Keratinocyte (primary cell): ENCODE data around the gene BCO1. TPM values are rescaled to one million over a fixed set of nuclear protein-coding genes. Genes with fewer than 3 reads are reported as not detected.

Experiments used
- DNase-seq: peaks from one replicate; pipeline ENCODE4 v3.0.0-alpha.2; 2011; ENCODE audit warnings: low read depth, missing footprints, low spot score
- FAIRE-seq: peaks from 2 replicates; lab custom pipeline; 2011; peaks lifted over from hg19 to GRCh38; lab: Jason Lieb, UNC
- H2AFZ ChIP-seq: 2 replicates; pipeline ENCODE4 v1.6.0; 2012; ENCODE audit warnings: low read length, control low read depth, inconsistent platforms; ENCODE audit not compliant: control insufficient read depth
- H3K27ac ChIP-seq: 2 replicates; pipeline ENCODE4 v1.5.1; 2011; ENCODE audit warnings: low read length; ENCODE audit not compliant: control insufficient read depth, insufficient read depth
- H3K27me3 ChIP-seq: 3 replicates; pipeline ENCODE4 v1.6.0; 2011; ENCODE audit warnings: low read length; ENCODE audit not compliant: control insufficient read depth, insufficient read depth; ENCODE audit errors: extremely low read depth
- H3K36me3 ChIP-seq, 2 experiments: 2 replicates in 1 of 2; 3 replicates in 1 of 2; pipeline ENCODE4 v1.5.1; 2011; ENCODE audit warnings: low read length in 2 of 2, mild to moderate bottlenecking in 1 of 2; ENCODE audit not compliant: control insufficient read depth in 2 of 2, insufficient read depth in 2 of 2; ENCODE audit errors: extremely low read depth in 1 of 2
- H3K4me1 ChIP-seq: 3 replicates; pipeline ENCODE4 v1.5.1; 2011; ENCODE audit warnings: low read length; ENCODE audit not compliant: control insufficient read depth, insufficient read depth; ENCODE audit errors: extremely low read depth
- H3K4me2 ChIP-seq: 3 replicates; pipeline ENCODE4 v1.6.0; 2011; ENCODE audit warnings: low read depth, low read length; ENCODE audit not compliant: control insufficient read depth, insufficient read depth; ENCODE audit errors: extremely low read depth
- H3K4me3 ChIP-seq, 3 experiments: fragments of 200-600 bp in 1 of 3; sonication (generic) in 1 of 3; 2 replicates in 2 of 3; 3 replicates in 1 of 3; pipeline ENCODE4 v1.5.1; 2011 to 2016; ENCODE audit warnings: low read length in 3 of 3, mild to moderate bottlenecking in 3 of 3, control low read depth in 2 of 3, inconsistent platforms in 1 of 3, low read depth in 1 of 3, mixed read lengths in 1 of 3, mixed run types in 1 of 3, moderate library complexity in 1 of 3; ENCODE audit not compliant: control insufficient read depth in 2 of 3, insufficient read depth in 2 of 3; ENCODE audit errors: extremely low read depth in 1 of 3
- H3K79me2 ChIP-seq: 2 replicates; pipeline ENCODE4 v1.6.0; 2012; ENCODE audit warnings: low read length; ENCODE audit not compliant: control insufficient read depth, insufficient read depth
- H3K9ac ChIP-seq: 3 replicates; pipeline ENCODE4 v1.6.0; 2011; ENCODE audit warnings: low read length; ENCODE audit not compliant: control insufficient read depth, insufficient read depth; ENCODE audit errors: extremely low read depth
- H3K9me1 ChIP-seq: 3 replicates; pipeline ENCODE4 v1.6.0; 2011; ENCODE audit warnings: low read length; ENCODE audit not compliant: control insufficient read depth, insufficient read depth; ENCODE audit errors: extremely low read depth
- H3K9me3 ChIP-seq: 2 replicates; pipeline ENCODE4 v1.5.1; 2012; ENCODE audit warnings: low read depth, low read length; ENCODE audit not compliant: control insufficient read depth
- H4K20me1 ChIP-seq: 3 replicates; pipeline ENCODE4 v1.6.0; 2011; ENCODE audit warnings: low read length; ENCODE audit not compliant: control insufficient read depth, insufficient read depth; ENCODE audit errors: extremely low read depth
- EZH2 ChIP-seq: IDR thresholded peaks from one replicate; pipeline ENCODE4 v1.6.1; 2012; ENCODE audit warnings: inconsistent platforms, mild to moderate bottlenecking, low read length, moderate library complexity
- dilution Hi-C: fragments of 300-500 bp; cut with MboI; formaldehyde crosslinking; loops from one replicate; pipeline ENCODE4 v1.7.0; 2020; ENCODE audit warnings: low sequenced_read_pairs; ENCODE audit not compliant: extremely low pct_ligation_motif_present
- polyA plus RNA-seq, 5 experiments: library from polyadenylated mRNA; depleted of rRNA in 3 of 5; stranded (reverse) in 3 of 5; stranded (forward) in 1 of 5; unstranded in 1 of 5; fragments of >200 nt; gene quantifications; 1 replicate in 1 of 5; 2 replicates in 3 of 5; 3 replicates in 1 of 5; pipeline versions ENCODE4 v1.2.1 to v1.2.3, GENCODE V29; 2011 to 2012; ENCODE audit warnings: missing spikeins in 2 of 5, low read depth in 1 of 5, low replicate concordance in 1 of 5
- TF ChIP-seq, protein P1 (sequence below), 3 experiments: IDR thresholded peaks in 1 of 3; conservative IDR thresholded peaks in 1 of 3; optimal IDR thresholded peaks in 1 of 3; 2 replicates in 2 of 3; 3 replicates in 1 of 3; pipeline versions ENCODE3 to v1.5.1; 2011; ENCODE audit warnings: low read length in 3 of 3, mild to moderate bottlenecking in 3 of 3, moderate library complexity in 2 of 3, control low read depth in 1 of 3, inconsistent platforms in 1 of 3; ENCODE audit not compliant: insufficient read depth in 2 of 3; ENCODE audit errors: extremely low read depth in 1 of 3

BCO1 gene
- polyA plus RNA-seq, 1 donor (not counting 4 experiments of a cell fraction or from before 2014, with no cell fraction given): 0.07 TPM

DNA sequence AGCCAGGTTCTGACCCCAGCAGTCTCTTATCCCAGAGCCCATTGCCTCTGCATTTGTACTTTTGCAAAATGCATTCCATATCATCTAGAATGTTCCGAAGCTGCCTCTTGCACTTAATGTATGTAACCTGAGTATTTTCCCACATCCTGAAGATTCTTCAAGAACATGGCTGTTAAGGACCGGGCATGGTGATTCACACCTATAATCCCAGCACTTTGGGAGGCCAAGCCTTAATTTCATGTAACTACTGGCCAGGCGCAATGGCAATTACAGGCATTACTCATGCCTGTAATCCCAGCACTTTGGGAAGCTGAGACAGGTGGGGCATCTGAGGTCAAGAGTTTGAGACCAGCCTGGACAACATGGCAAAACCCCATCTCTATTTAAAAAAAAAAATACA lies 44.6 kb downstream of the BCO1 start:
- H3K27me3 ChIP-seq: no peaks in the 10 kb centered on the region
- no peak for DNase-seq
- no peak for FAIRE-seq

DNA sequence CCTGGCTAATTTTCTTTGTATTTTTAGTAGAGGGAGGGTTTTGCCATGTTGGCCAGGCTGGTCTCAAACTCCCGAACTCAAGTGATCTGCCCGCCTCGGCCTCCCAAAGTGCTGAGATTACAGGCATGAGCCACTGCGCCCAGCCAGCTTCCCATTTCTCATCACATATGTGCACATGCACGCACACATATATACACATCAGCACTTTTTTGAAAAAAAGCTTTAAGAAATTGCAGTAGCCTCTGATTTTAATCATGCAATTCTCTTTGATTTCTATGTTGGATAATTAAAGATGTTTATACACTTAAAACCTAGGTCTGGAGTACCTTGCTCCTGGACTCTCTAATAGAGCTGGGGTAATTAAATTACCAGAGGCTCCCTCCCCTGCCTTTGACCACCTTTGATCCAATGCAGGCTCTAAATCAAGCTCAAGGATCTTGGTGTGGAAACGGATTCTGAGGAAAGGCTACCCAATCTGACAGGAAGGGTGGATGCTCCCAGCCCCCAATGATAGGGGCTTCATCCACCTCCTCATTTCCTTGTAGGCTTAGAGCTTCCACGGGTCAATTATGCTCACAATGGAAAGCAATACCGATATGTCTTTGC lies 46.6 kb downstream of the BCO1 start:
- no peaks in the 10 kb centered on the region for H4K20me1 ChIP-seq
- H3K4me2 ChIP-seq: no peak overlapping the region
- H3K9ac ChIP-seq: no peak overlapping the region
- no peak overlapping the region for H3K27ac ChIP-seq
- no peak for FAIRE-seq
- no peaks in the 10 kb centered on the region for H3K36me3 ChIP-seq
- H3K27me3 ChIP-seq: no peaks in the 10 kb centered on the region
- TF ChIP-seq, protein P1, sequence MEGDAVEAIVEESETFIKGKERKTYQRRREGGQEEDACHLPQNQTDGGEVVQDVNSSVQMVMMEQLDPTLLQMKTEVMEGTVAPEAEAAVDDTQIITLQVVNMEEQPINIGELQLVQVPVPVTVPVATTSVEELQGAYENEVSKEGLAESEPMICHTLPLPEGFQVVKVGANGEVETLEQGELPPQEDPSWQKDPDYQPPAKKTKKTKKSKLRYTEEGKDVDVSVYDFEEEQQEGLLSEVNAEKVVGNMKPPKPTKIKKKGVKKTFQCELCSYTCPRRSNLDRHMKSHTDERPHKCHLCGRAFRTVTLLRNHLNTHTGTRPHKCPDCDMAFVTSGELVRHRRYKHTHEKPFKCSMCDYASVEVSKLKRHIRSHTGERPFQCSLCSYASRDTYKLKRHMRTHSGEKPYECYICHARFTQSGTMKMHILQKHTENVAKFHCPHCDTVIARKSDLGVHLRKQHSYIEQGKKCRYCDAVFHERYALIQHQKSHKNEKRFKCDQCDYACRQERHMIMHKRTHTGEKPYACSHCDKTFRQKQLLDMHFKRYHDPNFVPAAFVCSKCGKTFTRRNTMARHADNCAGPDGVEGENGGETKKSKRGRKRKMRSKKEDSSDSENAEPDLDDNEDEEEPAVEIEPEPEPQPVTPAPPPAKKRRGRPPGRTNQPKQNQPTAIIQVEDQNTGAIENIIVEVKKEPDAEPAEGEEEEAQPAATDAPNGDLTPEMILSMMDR (optimal IDR thresholded peaks at IDR 0.05 in 1 of 3, IDR thresholded peaks at IDR 0.05 in 1 of 3, conservative IDR thresholded peaks at IDR 0.05 in 1 of 3; ENCODE audit: extremely low read depth in 1 of 3, insufficient read depth in 2 of 3, low read length in 3 of 3): no peak
- dilution Hi-C loops: no loop called here
- no peaks in the 10 kb centered on the region for H3K4me1 ChIP-seq
- H3K9me3 ChIP-seq: no peaks in the 10 kb centered on the region
- H2AFZ ChIP-seq: no peak overlapping the region
- H3K79me2 ChIP-seq: no peaks in the 10 kb centered on the region
- no peak overlapping the region for H3K4me3 ChIP-seq
- H3K9me1 ChIP-seq: no peaks in the 10 kb centered on the region
- no peak for DNase-seq

More for the DNA sequence above, 44.6 kb downstream of the BCO1 start:
- no peaks in the 10 kb centered on the region for H3K9me1 ChIP-seq
- H3K36me3 ChIP-seq: no peaks in the 10 kb centered on the region
- no peaks in the 10 kb centered on the region for H4K20me1 ChIP-seq
- no peaks in the 10 kb centered on the region for H3K9me3 ChIP-seq
- H3K79me2 ChIP-seq: no peaks in the 10 kb centered on the region
- H3K4me2 ChIP-seq: no peak overlapping the region
- H2AFZ ChIP-seq: no peak overlapping the region
- TF ChIP-seq, protein P1 (optimal IDR thresholded peaks at IDR 0.05 in 1 of 3, IDR thresholded peaks at IDR 0.05 in 1 of 3, conservative IDR thresholded peaks at IDR 0.05 in 1 of 3; ENCODE audit: extremely low read depth in 1 of 3, insufficient read depth in 2 of 3, low read length in 3 of 3): no peak
- no peak for TF ChIP-seq EZH2
- dilution Hi-C loops: no loop called here
- H3K4me1 ChIP-seq: no peaks in the 10 kb centered on the region
- no peak overlapping the region for H3K9ac ChIP-seq
- H3K27ac ChIP-seq: no peak overlapping the region
- no peak overlapping the region for H3K4me3 ChIP-seq
